ENCODE measurements around the gene JPH4. TPM values are rescaled to one million over a fixed set of nuclear protein-coding genes. Genes with fewer than 3 reads are reported as not detected.
"Not testable (repeated sequence)": the region's sequence is repeated elsewhere in the genome, so short reads cannot be mapped to it uniquely, and the experiment has no call there.

JPH4 gene
- total RNA-seq, 1 donor from 2014 or later, result 1.1 TPM

- no peak for DNase-seq
Measured at GRCh38 chr14:23545740-23546365, 32.7 kb downstream of the JPH4 start.

GRCh38 chr14:23544511-23545447, 33.8 kb downstream of the JPH4 start:
- DNase-seq, result peak; percentile 50

- DNase-seq, result no peak
Measured at GRCh38 chr14:23543403-23543802, 35.2 kb downstream of the JPH4 start.

GRCh38 chr14:23542261-23542660, 36.3 kb downstream of the JPH4 start:
- no peak for DNase-seq

GRCh38 chr14:23540141-23540469, 38.5 kb downstream of the JPH4 start:
- no peak for DNase-seq

GRCh38 chr14:23539248-23540140, 39.1 kb downstream of the JPH4 start:
- peak; percentile 68 for DNase-seq

GRCh38 chr14:23538785-23539184, 39.8 kb downstream of the JPH4 start:
- no peak for DNase-seq

- DNase-seq, result no peak
Measured at GRCh38 chr14:23538050-23538718, 40.4 kb downstream of the JPH4 start.

GRCh38 chr14:23537351-23538049, 41.1 kb downstream of the JPH4 start:
- no peak for DNase-seq

- DNase-seq, result not testable (repeated sequence)
Measured at GRCh38 chr14:23536906-23537305, 41.7 kb downstream of the JPH4 start.

- no peak for DNase-seq
Measured at GRCh38 chr14:23536494-23536893, 42.1 kb downstream of the JPH4 start.

GRCh38 chr14:23535943-23536342, 42.6 kb downstream of the JPH4 start:
- no peak for DNase-seq

GRCh38 chr14:23533652-23534435, 44.7 kb downstream of the JPH4 start:
- DNase-seq, result no peak

GRCh38 chr14:23532658-23533057, 45.9 kb downstream of the JPH4 start:
- no peak for DNase-seq

GRCh38 chr14:23531391-23531790, 47.2 kb downstream of the JPH4 start:
- no peak for DNase-seq

- DNase-seq, result no peak
Measured at GRCh38 chr14:23530375-23531055, 48.1 kb downstream of the JPH4 start.

GRCh38 chr14:23529016-23529415, 49.6 kb downstream of the JPH4 start:
- DNase-seq, result no peak

GRCh38 chr14:23528555-23528954, 50.0 kb downstream of the JPH4 start:
- no peak for DNase-seq

- peak; percentile 25 for DNase-seq
Measured at GRCh38 chr14:23525611-23526010, 53.0 kb downstream of the JPH4 start.

GRCh38 chr14:23524954-23525353, 53.6 kb downstream of the JPH4 start:
- DNase-seq, result no peak

All from tongue (tissue), 2 donors.